A549 (cell line): ENCODE results near the gene PGGT1B. TPM values are rescaled to one million over a fixed set of nuclear protein-coding genes. Genes with fewer than 3 reads are reported as not detected.

Experiments used
- ATAC-seq, 2 experiments: fragments of 200-7000 bp in 1 of 2; fragments of >200 bp in 1 of 2; cut with Nextera tagmentation in 1 of 2; cut with Tn5 transposase in 1 of 2; 3 replicates each; pipeline versions ENCODE4 v1.8.0 to v1.9.1; 2018 to 2020; ENCODE audit warnings: mild to moderate bottlenecking in 1 of 2, moderate library complexity in 1 of 2
- CTCF ChIA-PET: fragments of 300-600 bp; sonication (Branson Sonifier 250); formaldehyde crosslinking; extraction: SDS; loops from one replicate; lab custom pipeline; 2021; ENCODE audit warnings: antibody characterized with exemption, inconsistent platforms; lab: Yijun Ruan, JAX
- POLR2A ChIA-PET: fragments of 350-600 bp; formaldehyde crosslinking; extraction: SDS; loops from one replicate; lab custom pipeline; 2021; ENCODE audit warnings: antibody characterized with exemption, inconsistent platforms; lab: Yijun Ruan, JAX
- DNase-seq, 2 experiments: peaks; one replicate each; pipeline versions ENCODE4 v3.0.0 to v3.0.0-alpha.2; 2011 to 2016; ENCODE audit warnings: low read depth in 1 of 2, low spot score in 1 of 2
- FAIRE-seq: peaks from 2 replicates; lab custom pipeline; 2011; peaks lifted over from hg19 to GRCh38; lab: Jason Lieb, UNC
- H3K27ac ChIP-seq, 2 experiments: fragments of >200 bp; sonication (Bioruptor Twin); formaldehyde crosslinking; 3 replicates each; pipeline ENCODE4 v1.5.1; 2016 to 2017
- H3K4me1 ChIP-seq: fragments of >200 bp; sonication (Bioruptor Twin); formaldehyde crosslinking; 3 replicates; pipeline ENCODE4 v1.6.1; 2016
- H3K4me2 ChIP-seq: fragments of >200 bp; sonication (Bioruptor Twin); formaldehyde crosslinking; 3 replicates; pipeline ENCODE4 v1.6.1; 2016
- H3K4me3 ChIP-seq: fragments of >200 bp; sonication (Bioruptor Twin); formaldehyde crosslinking; 3 replicates; pipeline ENCODE4 v1.5.1; 2016
- H3K9me3 ChIP-seq: fragments of >200 bp; sonication (Bioruptor Twin); formaldehyde crosslinking; 3 replicates; pipeline ENCODE4 v1.6.1; 2016
- ATOH8 ChIP-seq: fragments of 250-450 bp; sonication (Bioruptor Pico); IDR thresholded peaks from 2 replicates; pipeline ENCODE4 v1.5.0; 2020; ENCODE audit warnings: low read depth, mild to moderate bottlenecking, moderate library complexity
- BHLHE40 ChIP-seq: IDR thresholded peaks from 2 replicates; pipeline ENCODE4 v1.6.1; 2012; ENCODE audit warnings: low read depth, low read length, inconsistent platforms
- CBX2 ChIP-seq: fragments of 200-600 bp; sonication (generic); IDR thresholded peaks from 2 replicates; pipeline ENCODE4 v1.6.1; 2016; ENCODE audit warnings: low read depth, mild to moderate bottlenecking, borderline replicate concordance
- CBX8 ChIP-seq: fragments of 200-600 bp; sonication (generic); IDR thresholded peaks from 2 replicates; pipeline ENCODE4 v1.6.1; 2016
- CTCF ChIP-seq: fragments of >200 bp; sonication (Bioruptor Twin); formaldehyde crosslinking; IDR thresholded peaks from 3 replicates; pipeline ENCODE4 v1.5.1; 2016
- EHMT2 ChIP-seq: fragments of 200-600 bp; sonication (generic); IDR thresholded peaks from 2 replicates; pipeline ENCODE4 v1.6.1; 2016; ENCODE audit warnings: antibody characterized with exemption, low read depth, mild to moderate bottlenecking, moderate library complexity
- ELK1 ChIP-seq: fragments of 150-350 bp; IDR thresholded peaks from 2 replicates; pipeline ENCODE4 v1.6.1; 2014; ENCODE audit warnings: low read depth, mild to moderate bottlenecking, low read length
- ESRRA ChIP-seq: fragments of 150-350 bp; IDR thresholded peaks from 2 replicates; pipeline ENCODE4 v1.6.1; 2014; ENCODE audit warnings: mild to moderate bottlenecking, low read length, borderline replicate concordance
- FOSL2 ChIP-seq, 2 experiments: fragments of 450-650 bp in 1 of 2; fragments of >200 bp in 1 of 2; sonication (Bioruptor Twin) in 1 of 2; formaldehyde crosslinking; IDR thresholded peaks; 2 replicates each; pipeline versions ENCODE4 v1.5.0 to v1.6.1; 2016 to 2020; ENCODE audit warnings: mild to moderate bottlenecking in 1 of 2, moderate library complexity in 1 of 2
- GATA3 ChIP-seq: IDR thresholded peaks from 2 replicates; pipeline ENCODE4 v1.6.1; 2012; ENCODE audit warnings: borderline replicate concordance
- HEYL ChIP-seq: fragments of 250-450 bp; sonication (Bioruptor Pico); IDR thresholded peaks from 2 replicates; pipeline ENCODE4 v1.8.0; 2021; ENCODE audit warnings: mild to moderate bottlenecking, moderate library complexity
- HMGXB4 ChIP-seq: fragments of 250-450 bp; sonication (Bioruptor Pico); IDR thresholded peaks from 2 replicates; pipeline ENCODE4 v1.5.0; 2021; ENCODE audit warnings: mild to moderate bottlenecking, moderate library complexity, borderline replicate concordance
- JUN ChIP-seq, 2 experiments: fragments of >200 bp; sonication (Bioruptor Twin); formaldehyde crosslinking; IDR thresholded peaks; 2 replicates in 1 of 2; 3 replicates in 1 of 2; pipeline ENCODE4 v1.6.1; 2016 to 2017
- JUNB ChIP-seq: fragments of >200 bp; sonication (Bioruptor Twin); formaldehyde crosslinking; IDR thresholded peaks from 2 replicates; pipeline ENCODE4 v1.6.1; 2016
- KDM5A ChIP-seq: fragments of 200-600 bp; sonication (generic); IDR thresholded peaks from 2 replicates; pipeline ENCODE4 v1.6.1; 2016; ENCODE audit warnings: antibody characterized with exemption, mild to moderate bottlenecking
- MAX ChIP-seq: IDR thresholded peaks from 2 replicates; pipeline ENCODE4 v1.6.1; 2012
- MYC ChIP-seq: IDR thresholded peaks from 2 replicates; pipeline ENCODE4 v1.6.1; 2012; ENCODE audit warnings: mild to moderate bottlenecking, inconsistent platforms, low read length, improper control_type of control experiment, borderline replicate concordance
- NFE2L2 ChIP-seq: fragments of 150-350 bp; conservative IDR thresholded peaks from 2 replicates; pipeline ENCODE4 v1.6.1; 2014; ENCODE audit warnings: low read length
- POLR2A ChIP-seq: IDR thresholded peaks from 2 replicates; pipeline ENCODE4 v1.6.1; 2012; ENCODE audit warnings: mild to moderate bottlenecking, low read length
- POLR2AphosphoS2 ChIP-seq: conservative IDR thresholded peaks from 2 replicates; pipeline ENCODE4 v1.6.1; 2012; ENCODE audit warnings: low read length, improper control_type of control experiment, inconsistent platforms
- RNF2 ChIP-seq: fragments of 200-600 bp; sonication (generic); IDR thresholded peaks from 2 replicates; pipeline ENCODE4 v1.6.1; 2016; ENCODE audit warnings: low read depth, mild to moderate bottlenecking, antibody characterized with exemption, moderate library complexity, borderline replicate concordance
- SMC3 ChIP-seq: fragments of >200 bp; sonication (Bioruptor Twin); formaldehyde crosslinking; IDR thresholded peaks from 3 replicates; pipeline ENCODE4 v1.6.1; 2018; ENCODE audit warnings: inconsistent platforms
- ZFP36 ChIP-seq: fragments of 450-650 bp; IDR thresholded peaks from 2 replicates; pipeline ENCODE4 v1.6.1; 2014; ENCODE audit warnings: borderline replicate concordance; ENCODE audit not compliant: partially characterized antibody
- ZNF302 ChIP-seq: fragments of 250-450 bp; sonication (Bioruptor Pico); IDR thresholded peaks from 2 replicates; pipeline ENCODE4 v1.9.0; 2021; ENCODE audit warnings: inconsistent platforms, mild to moderate bottlenecking, moderate library complexity
- WGBS: methylation state at CpG from one replicate; pipeline ENCODE4 v1.1.6; 2017; ENCODE audit errors: missing lambda C conversion rate; 5-methylcytosine and 5-hydroxymethylcytosine counted together
- polyA plus RNA-seq, 4 experiments: library from polyadenylated mRNA; depleted of rRNA in 3 of 4; stranded (reverse); fragments of >200 nt; fragmentation: RNase III in 1 of 4; extraction: RNeasy Plus Mini Kit Qiagen cat#74134 plus additional on column Dnase treatment in 1 of 4; gene quantifications; 2 replicates in 3 of 4; 3 replicates in 1 of 4; pipeline ENCODE4 v1.2.3, GENCODE V29; 2011 to 2017
- TF ChIP-seq, protein P1 (sequence below): fragments of >200 bp; sonication (Bioruptor Twin); formaldehyde crosslinking; IDR thresholded peaks from 2 replicates; pipeline ENCODE4 v1.6.1; 2016

The PGGT1B gene
- polyA plus RNA-seq, 2 of the 4 experiments (the other 2 are of a cell fraction): 6.7 to 15.9 TPM

DNA sequence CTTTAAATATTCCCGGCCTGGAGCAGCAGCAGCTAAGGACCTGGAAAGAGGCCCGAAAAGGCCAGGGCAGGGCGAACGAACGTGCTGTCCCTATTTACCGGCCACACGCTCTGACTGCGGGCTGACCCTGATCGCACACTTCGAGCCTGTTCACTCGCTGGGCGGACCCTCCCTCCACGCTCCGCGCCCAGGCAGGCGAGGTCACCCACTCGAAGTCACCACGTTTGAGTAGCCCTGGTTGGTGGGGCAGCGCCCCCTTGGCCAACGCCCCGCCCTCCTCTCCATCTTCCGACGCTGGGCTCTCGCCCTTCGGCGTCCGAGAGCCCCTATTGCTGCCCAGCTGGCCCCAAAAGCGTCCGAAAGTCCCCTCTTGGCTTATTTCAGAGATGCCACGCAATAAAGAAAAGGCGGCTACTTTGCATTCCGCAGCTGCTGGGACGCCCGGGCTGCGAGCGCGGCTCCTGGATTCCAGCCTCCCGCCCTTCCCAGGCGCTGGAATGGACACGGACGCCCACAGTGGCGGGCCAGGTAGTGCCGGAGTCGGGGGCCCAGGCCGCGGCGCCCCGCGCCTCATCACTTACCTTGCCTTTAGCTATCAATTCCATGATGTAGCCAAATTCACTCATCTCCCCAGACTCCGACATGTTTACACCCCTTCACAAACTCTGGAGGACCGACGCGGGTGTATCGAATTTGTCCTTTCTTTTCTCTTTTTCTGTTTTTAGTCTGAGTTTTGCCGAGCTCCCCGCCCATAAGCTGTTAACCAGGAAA is 83.1 kb downstream of the PGGT1B start:
- ATAC-seq: peak; percentile 79 to 81
- peak in 1 of 2 experiments; percentile 25 for DNase-seq
- Histone ChIP-seq H3K27ac (peak overlapping the region in 1 of 2 experiments; percentile 64; a peak in 3 of 6 replicates), H3K4me1 (no peaks in the 10 kb centered on the region)
- 20% methylated on average over 27 of the region's 56 CpGs for WGBS
- POLR2A ChIA-PET: no interaction called here
- CTCF ChIA-PET: interaction anchor here (0.8 to 1.8 kb wide), 5 partner anchors 10 to 81 kb away, joined by 3 to 5 read pairs (median 3); partner anchors contain the start of gene TRIM36
- TF ChIP-seq MAX (0 out of 2 replicates have a peak, but pooled peaks have one; percentile 35), SMC3 (no peak)
- TF ChIP-seq, all 56 proteins: peak for 1
- Histone ChIP-seq H3K4me3 (peak overlapping the region; percentile 53), H3K9me3 (peaks cover 3% of the 10 kb centered on the region; the same call in 1 of the 3 replicates), H3K4me2 (peak overlapping the region; percentile 97)
- no peak for FAIRE-seq

DNA sequence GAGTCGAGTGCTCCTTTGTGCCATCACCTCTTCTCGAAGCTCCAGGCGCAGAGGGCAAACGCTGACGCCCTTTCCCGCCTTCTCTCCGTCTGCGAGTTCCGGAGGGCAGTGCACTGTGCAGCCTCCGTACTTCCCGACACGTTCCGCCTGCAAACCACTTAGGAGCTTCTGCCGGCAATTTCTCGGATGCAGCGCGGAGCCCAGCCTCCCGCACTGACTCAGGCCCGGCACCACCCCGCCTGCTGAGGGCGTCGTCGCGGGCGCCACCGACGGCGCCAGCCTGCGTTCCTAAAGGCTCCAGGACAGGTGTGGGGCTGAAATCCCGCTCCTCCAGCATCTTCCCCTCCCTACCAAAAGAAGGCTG is 83.7 kb downstream of the PGGT1B start:
- POLR2A ChIA-PET: no interaction called here
- Histone ChIP-seq H3K4me3 (peak overlapping the region; percentile 53; the same call in 2 of the 3 replicates), H3K27ac (no peak overlapping the region), H3K4me1 (no peaks in the 10 kb centered on the region), H3K4me2 (peak overlapping the region; percentile 97), H3K9me3 (no peaks in the 10 kb centered on the region)
- TF ChIP-seq CTCF: no peak
- no peak for TF ChIP-seq JUN (IDR thresholded peaks at IDR 0.05)
- no peak for TF ChIP-seq ZFP36
- TF ChIP-seq ESRRA: no peak
- no peak for TF ChIP-seq EHMT2
- no peak for TF ChIP-seq HEYL
- no peak for TF ChIP-seq KDM5A
- no peak for TF ChIP-seq ATOH8 (CRISPR knock-in tag)
- TF ChIP-seq FOSL2 (IDR thresholded peaks at IDR 0.05): no peak
- no peak for TF ChIP-seq FOSL2 (CRISPR knock-in tag; IDR thresholded peaks at IDR 0.05)
- DNase-seq (no peak), FAIRE-seq (no peak), ATAC-seq (no peak)
- CTCF ChIA-PET: interaction anchor here (0.8 to 1.3 kb wide), 3 partner anchors 9 to 42 kb away, joined by 3 to 4 read pairs (median 3); partner anchors contain the start of gene TRIM36
- 91% methylated on average over 28 of the region's 30 CpGs for WGBS

DNA sequence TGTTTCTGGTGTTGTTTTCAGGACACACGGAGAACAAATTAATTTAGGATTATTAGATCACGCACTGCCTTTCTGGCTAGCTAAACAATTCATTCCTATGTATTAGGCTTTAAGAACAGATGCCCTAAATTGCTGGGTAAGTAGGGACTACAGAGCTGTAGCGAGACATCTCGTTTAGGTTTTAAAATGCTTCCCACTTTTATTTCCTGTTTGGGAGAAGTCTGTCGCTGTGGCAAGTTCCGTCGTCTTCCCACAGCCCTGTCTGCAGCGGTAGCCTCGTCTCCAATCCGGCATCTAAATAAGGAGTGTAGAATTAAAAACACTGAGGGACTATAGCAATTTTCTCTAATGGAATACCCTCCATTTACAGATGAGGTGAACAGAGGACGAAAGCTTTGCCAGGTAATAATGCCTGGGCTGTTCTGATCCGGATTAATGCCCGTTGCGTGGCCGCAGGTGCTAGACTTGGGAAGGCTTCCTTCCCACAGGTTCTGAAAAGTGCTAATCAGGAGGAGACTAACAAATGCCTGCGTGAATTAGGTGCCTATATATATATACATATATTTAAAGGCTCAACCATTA is 91.7 kb downstream of the PGGT1B start:
- ATAC-seq: no peak
- Histone ChIP-seq H3K9me3 (peaks cover 19% of the 10 kb centered on the region; the same call in 2 of the 3 replicates), H3K27ac (peak overlapping the region in 1 of 2 experiments; percentile 85; a peak in 3 of 6 replicates), H3K4me1 (peaks cover 8% of the 10 kb centered on the region; the same call in 1 of the 3 replicates), H3K4me2 (peak overlapping the region; percentile 100), H3K4me3 (peak overlapping the region; percentile 88)
- no peak for FAIRE-seq
- WGBS: 86% methylated on average over 16 of the region's 16 CpGs
- DNase-seq: no peak
- ChIA-PET CTCF (interaction anchor here (0.8 to 1.1 kb wide), 2 partner anchors 18 to 73 kb away, joined by 3 read pairs; no protein-coding TSS in a partner anchor), POLR2A (no interaction called here)
- TF ChIP-seq ZFP36 (no peak), POLR2A (no peak), ZNF302 (no peak), ATOH8 (CRISPR knock-in tag) (no peak), JUNB (no peak), BHLHE40 (no peak), MYC (no peak), CBX2 (no peak), NFE2L2 (no peak), CBX8 (no peak), GATA3 (no peak), POLR2AphosphoS2 (no peak), HMGXB4 (CRISPR knock-in tag) (no peak), RNF2 (no peak), ELK1 (no peak)
- TF ChIP-seq, protein P1, sequence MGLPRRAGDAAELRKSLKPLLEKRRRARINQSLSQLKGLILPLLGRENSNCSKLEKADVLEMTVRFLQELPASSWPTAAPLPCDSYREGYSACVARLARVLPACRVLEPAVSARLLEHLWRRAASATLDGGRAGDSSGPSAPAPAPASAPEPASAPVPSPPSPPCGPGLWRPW: no peak
